ENCODE data around the gene PCDHB1. TPM values are rescaled to one million over a fixed set of nuclear protein-coding genes. Genes with fewer than 3 reads are reported as not detected.

PCDHB1 gene
- total and polyA plus RNA-seq, 2 of the 8 experiments (the other 6 are each of a cell fraction or from before 2014, with no cell fraction given): 0.03 to 0.04 TPM

DNA sequence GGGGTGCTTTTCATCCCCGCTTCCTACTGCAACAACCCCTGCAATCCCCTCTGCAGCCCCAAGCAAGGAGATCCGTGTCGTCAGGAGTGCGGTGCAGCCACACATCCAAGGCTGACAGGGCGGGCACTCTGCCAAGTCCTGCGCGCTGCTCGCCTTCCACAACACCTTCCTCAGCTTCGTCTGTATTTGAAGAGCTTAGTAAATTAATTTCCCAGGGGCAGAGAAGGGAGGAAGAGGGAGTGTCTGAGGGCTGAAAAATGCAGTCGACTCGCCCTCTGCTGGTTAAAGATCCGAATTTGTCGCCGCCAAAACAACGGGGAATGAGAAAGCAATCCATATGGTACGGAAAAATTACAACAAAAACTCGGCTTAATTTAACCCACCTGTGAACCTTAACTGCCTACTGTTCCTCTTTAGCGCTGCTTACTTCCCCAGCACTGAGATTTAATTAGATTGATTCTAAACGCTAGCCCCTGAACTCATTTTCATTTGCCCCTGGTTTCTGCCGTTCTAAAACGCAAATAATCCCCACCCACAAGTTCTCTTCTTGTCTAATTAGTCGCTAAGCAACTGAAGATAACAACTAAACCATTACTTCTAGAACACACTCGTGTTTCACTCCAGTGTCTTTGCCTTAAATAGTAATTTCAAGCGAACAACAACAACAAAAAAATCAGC is 10.9 kb upstream of the PCDHB1 start (continued):
- TF ChIP-seq, protein P1, sequence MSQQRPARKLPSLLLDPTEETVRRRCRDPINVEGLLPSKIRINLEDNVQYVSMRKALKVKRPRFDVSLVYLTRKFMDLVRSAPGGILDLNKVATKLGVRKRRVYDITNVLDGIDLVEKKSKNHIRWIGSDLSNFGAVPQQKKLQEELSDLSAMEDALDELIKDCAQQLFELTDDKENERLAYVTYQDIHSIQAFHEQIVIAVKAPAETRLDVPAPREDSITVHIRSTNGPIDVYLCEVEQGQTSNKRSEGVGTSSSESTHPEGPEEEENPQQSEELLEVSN (IDR thresholded peaks at IDR 0.05): 0 out of 2 replicates have a peak, but pooled peaks have one; percentile 3
- TF ChIP-seq CHD2 (IDR thresholded peaks at IDR 0.05; ENCODE audit: low read length) (no peak), RAD21 (IDR thresholded peaks at IDR 0.05 in 1 of 2, conservative IDR thresholded peaks at IDR 0.05 in 1 of 2; ENCODE audit: low read depth in 2 of 2, low read length in 2 of 2) (peak; percentile 91), ASH2L (IDR thresholded peaks at IDR 0.05; ENCODE audit: low read length) (peak; percentile 45), SRF (IDR thresholded peaks at IDR 0.05; ENCODE audit: low read depth, low read length) (0 out of 2 replicates have a peak, but pooled peaks have one; percentile 3), POU5F1 (IDR thresholded peaks at IDR 0.05; ENCODE audit: low read depth, low read length) (no peak), HDAC6 (IDR thresholded peaks at IDR 0.05; ENCODE audit: low read depth, low read length) (no peak), NANOG (IDR thresholded peaks at IDR 0.05; ENCODE audit: insufficient read depth, low read depth, low read length, poor library complexity, severe bottlenecking) (no peak), MAFK (IDR thresholded peaks at IDR 0.05; ENCODE audit: low read depth, low read length) (no peak), TAF1 (IDR thresholded peaks at IDR 0.05; ENCODE audit: low read depth, low read length) (no peak), SIRT6 (IDR thresholded peaks at IDR 0.05; ENCODE audit: low read length) (no peak), YY1 (IDR thresholded peaks at IDR 0.05; ENCODE audit: low read depth, low read length) (peak; percentile 25; the same call in 1 of the 2 replicates), RBBP5 (IDR thresholded peaks at IDR 0.05; ENCODE audit: borderline replicate concordance, low read depth, low read length) (no peak), PHF8 (conservative IDR thresholded peaks at IDR 0.05; ENCODE audit: low read depth, low read length) (no peak), KDM4A (IDR thresholded peaks at IDR 0.05; ENCODE audit: low read depth, low read length, severe bottlenecking) (peak; percentile 43), KDM5A (IDR thresholded peaks at IDR 0.05; ENCODE audit: low read length) (peak; percentile 68; the same call in 1 of the 2 replicates), TAF7 (optimal IDR thresholded peaks at IDR 0.05; ENCODE audit: borderline replicate concordance, low read depth, low read length) (peak; percentile 45), EGR1 (IDR thresholded peaks at IDR 0.05; ENCODE audit: borderline replicate concordance, low read depth, low read length) (no peak), SIN3A (conservative IDR thresholded peaks at IDR 0.05 in 1 of 2, IDR thresholded peaks at IDR 0.05 in 1 of 2; ENCODE audit: low read depth in 1 of 2, low read length in 2 of 2) (0 out of 4 replicates have a peak, but pooled peaks of 1 of the 2 experiments have one; percentile 15), KDM1A (IDR thresholded peaks at IDR 0.05; ENCODE audit: borderline replicate concordance, low read length) (no peak), SP2 (IDR thresholded peaks at IDR 0.05; ENCODE audit: low read length) (no peak)

Data from H1 (cell line).